Lower leg skin (tissue), 4 donors: Measurements from ENCODE around the gene RFNG. TPM values are rescaled to one million over a fixed set of nuclear protein-coding genes. Genes with fewer than 3 reads are reported as not detected.

Experiments
- DNase-seq, 2 donors: peaks; one replicate each; pipeline ENCODE4 v3.0.0-alpha.2; 2019; ENCODE audit warnings: low spot score in 2 of 2
- H3K4me3 ChIP-seq: fragments of 200-600 bp; sonication (generic); 2 replicates; pipeline ENCODE4 v1.5.1; 2017; ENCODE audit warnings: mild to moderate bottlenecking, low read depth; ENCODE audit not compliant: poor library complexity, severe bottlenecking
- CTCF ChIP-seq, 3 donors: fragments of 450-650 bp; IDR thresholded peaks; one replicate each; pipeline ENCODE4 v1.5.1; 2016; ENCODE audit warnings: antibody characterized with exemption in 3 of 3, mild to moderate bottlenecking in 3 of 3, moderate library complexity in 2 of 3
- POLR2A ChIP-seq, 2 donors: fragments of 450-650 bp; IDR thresholded peaks; one replicate each; pipeline ENCODE4 v1.6.1; 2016 to 2017; ENCODE audit warnings: antibody characterized with exemption in 2 of 2, mild to moderate bottlenecking in 1 of 2, moderate library complexity in 1 of 2
- WGBS, 2 donors: methylation state at CpG; one replicate each; pipeline ENCODE4 v1.1.5; 2018; 5-methylcytosine and 5-hydroxymethylcytosine counted together
- intact Hi-C: fragments of 100-400 bp; cut with DNase I; formaldehyde crosslinking; loops from one replicate; pipeline ENCODE4 v1.15.0; 2023; ENCODE audit warnings: low total_unique reads
- total RNA-seq, 4 donors: library from RNA; depleted of rRNA; stranded (reverse); fragments of >200 nt; gene quantifications; one replicate each; pipeline ENCODE4 v1.1.0, GENCODE V29; 2016

RFNG gene
- total RNA-seq, 4 donors from 2014 or later, result 44.8 to 83.7 (median 50.9) TPM

GRCh38 chr17:82058230-82058854 is 6.7 kb upstream of the RFNG start:
- TF ChIP-seq CTCF (IDR thresholded peaks at IDR 0.05) (no peak), POLR2A (IDR thresholded peaks at IDR 0.05) (no peak)
- DNase-seq, result no peak
- H3K4me3 ChIP-seq, result no peak overlapping the region
- 74 to 78% methylated on average over 14 to 17 of the region's 17 CpGs for WGBS, 2 donors
- intact Hi-C loops, result no loop called here

GRCh38 chr17:82056729-82057621 is 5.4 kb upstream of the RFNG start:
- H3K4me3 ChIP-seq, result no peak overlapping the region
- intact Hi-C loops, result no loop called here
- no peak for TF ChIP-seq CTCF (IDR thresholded peaks at IDR 0.05)
- no peak for TF ChIP-seq POLR2A (IDR thresholded peaks at IDR 0.05)
- no peak for DNase-seq
- 81 to 84% methylated on average over 10 to 24 of the region's 29 CpGs for WGBS, 2 donors

- no peak for DNase-seq
- no peak for TF ChIP-seq CTCF (IDR thresholded peaks at IDR 0.05)
- TF ChIP-seq POLR2A (IDR thresholded peaks at IDR 0.05), result no peak
- WGBS, 2 donors, result 89 to 92% methylated on average over 24 to 25 of the region's 28 CpGs
- intact Hi-C loops, result no loop called here
- no peak overlapping the region for H3K4me3 ChIP-seq
Measured at GRCh38 chr17:82055965-82056728, 4.5 kb upstream of the RFNG start.

GRCh38 chr17:82055023-82055964 is 3.7 kb upstream of the RFNG start:
- intact Hi-C loops, result no loop called here
- no peak overlapping the region for H3K4me3 ChIP-seq
- WGBS, 2 donors, result 82 to 87% methylated on average over 20 to 23 of the region's 26 CpGs
- TF ChIP-seq POLR2A (IDR thresholded peaks at IDR 0.05) (no peak), CTCF (IDR thresholded peaks at IDR 0.05) (no peak)
- no peak for DNase-seq
